MCF 10A (cell line): ENCODE results near the gene PROK1. TPM values are rescaled to one million over a fixed set of nuclear protein-coding genes. Genes with fewer than 3 reads are reported as not detected.

Source experiments
- BruUV-seq: library from RNA; stranded (reverse); fragments of 400-500 nt; replicated peaks from 2 replicates; lab custom pipeline; 2021; lab: Mats Ljungman, UMichigan
- CTCF ChIA-PET: fragments of 300-600 bp; sonication (Branson Sonifier 250); formaldehyde crosslinking; extraction: SDS; loops from one replicate; lab custom pipeline; 2021; ENCODE audit warnings: antibody characterized with exemption, inconsistent platforms; lab: Yijun Ruan, JAX
- POLR2A ChIA-PET: fragments of 300-600, 350-650 bp; sonication (Branson Sonifier 250); formaldehyde crosslinking; extraction: SDS; loops from one replicate; lab custom pipeline; 2020; ENCODE audit warnings: antibody characterized with exemption, inconsistent platforms; lab: Yijun Ruan, JAX
- DNase-seq: peaks from one replicate; pipeline ENCODE4 v3.0.0-alpha.2; 2018; ENCODE audit not compliant: unreplicated experiment
- H3K27ac Mint-ChIP-seq: one replicate; pipeline ENCODE4 v1.8.0; 2022; ENCODE audit warnings: mild to moderate bottlenecking, low read depth, mixed read lengths; ENCODE audit not compliant: unreplicated experiment
- H3K27me3 Mint-ChIP-seq: one replicate; pipeline ENCODE4 v1.8.0; 2022; ENCODE audit warnings: mixed read lengths; ENCODE audit not compliant: insufficient read depth, unreplicated experiment
- H3K36me3 Mint-ChIP-seq: one replicate; pipeline ENCODE4 v1.8.0; 2022; ENCODE audit warnings: mild to moderate bottlenecking, moderate library complexity, mixed read lengths; ENCODE audit not compliant: insufficient read depth, unreplicated experiment
- H3K4me1 Mint-ChIP-seq: one replicate; pipeline ENCODE4 v1.8.0; 2022; ENCODE audit warnings: mixed read lengths; ENCODE audit not compliant: insufficient read depth, unreplicated experiment
- H3K4me3 Mint-ChIP-seq: one replicate; pipeline ENCODE4 v1.8.0; 2022; ENCODE audit warnings: mild to moderate bottlenecking, moderate library complexity, mixed read lengths; ENCODE audit not compliant: unreplicated experiment
- H3K9me3 Mint-ChIP-seq: one replicate; pipeline ENCODE4 v1.8.0; 2022; ENCODE audit warnings: mixed read lengths; ENCODE audit not compliant: unreplicated experiment
- intact Hi-C: fragments of 100-400 bp; cut with micrococcal nuclease; formaldehyde crosslinking; loops from 2 replicates; pipeline ENCODE4 v1.14.1; 2022
- total RNA-seq: library from RNA; stranded (reverse); gene quantifications from 2 replicates; pipeline ENCODE4 v1.2.3, GENCODE V29; 2022
- TF ChIP-seq, protein P1 (sequence below): fragments of 200-600 bp; IDR thresholded peaks from one replicate; pipeline ENCODE4 v1.8.0; 2022; ENCODE audit warnings: antibody characterized with exemption, mild to moderate bottlenecking; ENCODE audit not compliant: unreplicated experiment

Gene PROK1
- total RNA-seq, 1 experiment from 2014 or later: not detected

DNA sequence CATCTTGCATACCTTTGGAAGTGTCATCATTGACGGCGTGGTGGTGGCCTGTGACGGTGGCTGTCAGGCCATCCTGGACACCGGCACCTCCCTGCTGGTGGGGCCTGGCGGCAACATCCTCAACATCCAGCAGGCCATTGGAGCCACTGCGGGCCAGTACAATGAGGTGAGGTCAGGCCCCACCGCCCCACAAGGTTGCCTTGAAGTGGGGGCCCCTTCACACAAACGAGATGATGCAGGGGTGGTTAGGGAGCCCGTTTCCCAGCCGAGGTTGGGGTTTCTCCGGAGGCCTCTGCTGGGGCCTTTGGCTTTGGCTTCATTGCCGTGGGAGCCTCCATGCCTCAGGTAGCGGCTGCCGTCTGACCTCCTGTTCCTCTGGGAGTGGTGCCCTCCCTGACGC, 38.5 kb downstream of the PROK1 start:
- TF ChIP-seq, protein P1, sequence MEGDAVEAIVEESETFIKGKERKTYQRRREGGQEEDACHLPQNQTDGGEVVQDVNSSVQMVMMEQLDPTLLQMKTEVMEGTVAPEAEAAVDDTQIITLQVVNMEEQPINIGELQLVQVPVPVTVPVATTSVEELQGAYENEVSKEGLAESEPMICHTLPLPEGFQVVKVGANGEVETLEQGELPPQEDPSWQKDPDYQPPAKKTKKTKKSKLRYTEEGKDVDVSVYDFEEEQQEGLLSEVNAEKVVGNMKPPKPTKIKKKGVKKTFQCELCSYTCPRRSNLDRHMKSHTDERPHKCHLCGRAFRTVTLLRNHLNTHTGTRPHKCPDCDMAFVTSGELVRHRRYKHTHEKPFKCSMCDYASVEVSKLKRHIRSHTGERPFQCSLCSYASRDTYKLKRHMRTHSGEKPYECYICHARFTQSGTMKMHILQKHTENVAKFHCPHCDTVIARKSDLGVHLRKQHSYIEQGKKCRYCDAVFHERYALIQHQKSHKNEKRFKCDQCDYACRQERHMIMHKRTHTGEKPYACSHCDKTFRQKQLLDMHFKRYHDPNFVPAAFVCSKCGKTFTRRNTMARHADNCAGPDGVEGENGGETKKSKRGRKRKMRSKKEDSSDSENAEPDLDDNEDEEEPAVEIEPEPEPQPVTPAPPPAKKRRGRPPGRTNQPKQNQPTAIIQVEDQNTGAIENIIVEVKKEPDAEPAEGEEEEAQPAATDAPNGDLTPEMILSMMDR: no peak
- no peak for DNase-seq
- no peak overlapping the region for H3K4me3 Mint-ChIP-seq
- POLR2A ChIA-PET: interaction anchor here (0.7 kb wide), 1 partner anchor 27 kb away, joined by 5 read pairs; no protein-coding TSS in a partner anchor
- CTCF ChIA-PET: interaction anchor here (0.7 to 1.3 kb wide), 4 partner anchors 29 to 1331 kb away, joined by 3 to 7 read pairs (median 4); no protein-coding TSS in a partner anchor
- no peaks in the 10 kb centered on the region for H3K9me3 Mint-ChIP-seq
- no peaks in the 10 kb centered on the region for H3K27me3 Mint-ChIP-seq
- peaks cover 7% of the 10 kb centered on the region for H3K4me1 Mint-ChIP-seq
- no peaks in the 10 kb centered on the region for H3K36me3 Mint-ChIP-seq
- no TSS peak for BruUV-seq
- H3K27ac Mint-ChIP-seq: no peak overlapping the region
- intact Hi-C loops: no loop called here

DNA sequence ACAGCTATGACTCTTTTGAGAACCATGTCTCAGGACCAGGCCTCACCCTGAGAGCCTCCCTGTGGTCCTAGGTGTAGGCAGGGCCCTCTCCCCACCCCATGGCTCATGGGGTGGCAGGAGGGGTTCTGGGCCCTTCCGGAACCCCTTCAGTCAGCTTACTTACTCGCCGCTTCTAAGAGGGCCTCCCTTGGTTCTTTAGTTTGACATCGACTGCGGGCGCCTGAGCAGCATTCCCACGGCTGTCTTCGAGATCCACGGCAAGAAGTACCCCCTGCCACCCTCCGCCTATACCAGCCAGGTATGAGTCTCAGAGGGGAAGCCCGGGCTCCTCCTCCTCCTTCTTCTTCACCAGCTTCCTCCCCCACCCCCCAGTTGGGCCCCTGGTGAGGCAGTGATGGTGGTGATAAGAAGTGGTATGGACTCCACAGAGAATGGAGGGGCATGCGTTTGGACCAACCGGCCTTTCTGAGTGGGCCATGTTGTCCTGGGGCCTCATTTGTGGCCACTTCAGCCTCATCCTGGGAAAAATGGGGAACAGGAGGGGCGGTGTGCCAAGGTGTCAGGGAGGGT, 39.1 kb downstream of the PROK1 start:
- Mint-ChIP-seq H3K27ac (no peak overlapping the region), H3K36me3 (no peaks in the 10 kb centered on the region), H3K27me3 (no peaks in the 10 kb centered on the region), H3K4me1 (peaks cover 7% of the 10 kb centered on the region), H3K9me3 (no peaks in the 10 kb centered on the region), H3K4me3 (no peak overlapping the region)
- CTCF ChIA-PET: interaction anchor here (0.7 to 1.3 kb wide), 4 partner anchors 30 to 1330 kb away, joined by 3 to 7 read pairs (median 4); no protein-coding TSS in a partner anchor
- POLR2A ChIA-PET: interaction anchor here (0.7 kb wide), 1 partner anchor 27 kb away, joined by 5 read pairs; no protein-coding TSS in a partner anchor
- TF ChIP-seq, protein P1: no peak
- intact Hi-C loops: loop anchor here (10.0 kb wide), 1 partner anchor 435 kb away; no protein-coding TSS in a partner anchor
- no TSS peak for BruUV-seq
- DNase-seq: no peak

DNA sequence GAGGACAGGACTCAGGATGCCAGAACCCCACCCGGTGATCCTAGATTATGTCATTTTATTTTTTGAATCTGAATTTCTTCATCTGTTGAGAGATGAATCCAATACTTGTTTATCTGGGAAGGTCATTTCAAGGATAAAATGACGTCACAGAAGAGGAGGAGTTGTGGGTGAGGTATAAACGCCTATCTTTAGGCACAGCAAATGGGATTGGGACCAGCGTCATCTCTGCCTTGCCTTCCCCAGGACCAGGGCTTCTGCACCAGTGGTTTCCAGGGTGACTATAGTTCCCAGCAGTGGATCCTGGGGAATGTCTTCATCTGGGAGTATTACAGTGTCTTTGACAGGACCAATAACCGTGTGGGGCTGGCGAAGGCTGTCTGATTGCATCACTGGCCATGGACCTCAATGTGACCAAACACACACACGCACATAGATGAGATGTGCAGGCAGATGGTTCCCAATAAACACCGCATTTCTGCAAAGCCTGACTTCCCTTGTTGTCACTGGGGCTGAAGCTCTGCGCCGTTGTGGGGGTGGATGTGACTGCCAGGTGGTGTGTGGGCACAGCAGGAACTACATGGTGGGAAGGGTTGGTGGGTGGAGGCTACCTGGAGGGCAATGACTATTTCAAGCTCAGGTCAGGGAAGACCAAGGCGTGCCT, 40.0 kb downstream of the PROK1 start:
- no peaks in the 10 kb centered on the region for H3K9me3 Mint-ChIP-seq
- ChIA-PET CTCF (interaction anchor here (0.6 to 1.8 kb wide), 5 partner anchors 9 to 294 kb away, joined by 3 to 7 read pairs (median 4); no protein-coding TSS in a partner anchor), POLR2A (no interaction called here)
- no peaks in the 10 kb centered on the region for H3K36me3 Mint-ChIP-seq
- no TSS peak for BruUV-seq
- peaks cover 7% of the 10 kb centered on the region for H3K4me1 Mint-ChIP-seq
- TF ChIP-seq, protein P1: no peak
- intact Hi-C loops: loop anchor here (10.0 kb wide), 1 partner anchor 436 kb away; no protein-coding TSS in a partner anchor
- no peak overlapping the region for H3K27ac Mint-ChIP-seq
- H3K4me3 Mint-ChIP-seq: no peak overlapping the region
- no peaks in the 10 kb centered on the region for H3K27me3 Mint-ChIP-seq
- DNase-seq: no peak

DNA sequence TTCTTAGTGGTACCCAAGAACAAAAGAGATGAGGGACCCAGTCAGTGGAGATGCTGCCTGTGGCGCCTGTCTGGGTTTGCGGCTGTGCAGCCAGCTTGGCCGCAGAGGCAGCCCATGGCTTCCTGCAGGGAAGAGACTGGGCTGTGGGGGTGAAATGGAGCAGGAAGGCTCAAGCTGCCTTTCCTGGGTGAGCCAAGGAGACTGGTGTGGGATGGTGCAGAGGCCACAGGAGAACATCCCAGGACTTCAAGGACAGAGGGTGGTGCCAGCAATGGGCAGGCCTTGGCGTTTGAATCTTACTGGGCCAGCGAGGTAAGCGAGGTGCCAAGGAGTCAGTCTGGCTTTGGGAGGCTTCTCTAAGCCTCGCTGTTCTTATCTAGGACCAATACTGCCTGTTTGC, 41.6 kb downstream of the PROK1 start:
- Mint-ChIP-seq H3K27me3 (no peaks in the 10 kb centered on the region), H3K4me1 (peaks cover 4% of the 10 kb centered on the region), H3K9me3 (no peaks in the 10 kb centered on the region), H3K4me3 (no peak overlapping the region), H3K36me3 (no peaks in the 10 kb centered on the region), H3K27ac (no peak overlapping the region)
- TF ChIP-seq, protein P1: no peak
- BruUV-seq: no TSS peak
- ChIA-PET POLR2A (interaction anchor here (0.6 kb wide), 1 partner anchor 343 kb away, joined by 3 read pairs; no protein-coding TSS in a partner anchor), CTCF (interaction anchor here (0.6 to 8.8 kb wide), 5 partner anchors 15 to 394 kb away, joined by 3 to 273 read pairs (median 5); no protein-coding TSS in a partner anchor)
- intact Hi-C loops: loop anchor here (10.0 kb wide), 1 partner anchor 438 kb away; no protein-coding TSS in a partner anchor
- DNase-seq: no peak
